K562 (cell line): ENCODE data around the gene GOLGA8B. TPM values are rescaled to one million over a fixed set of nuclear protein-coding genes. Genes with fewer than 3 reads are reported as not detected.

Experiments
- ATAC-seq: fragments of 200-7000 bp; cut with Tn5 transposase; 3 replicates; pipeline ENCODE4 v1.9.1; 2020; ENCODE audit warnings: moderate library complexity
- BruUV-seq: library from RNA; stranded (reverse); fragments of 400-500 nt; replicated peaks from 2 replicates; lab custom pipeline; 2021; lab: Mats Ljungman, UMichigan
- CTCF ChIA-PET: fragments of 300-600 bp; formaldehyde crosslinking; extraction: SDS; loops from one replicate; lab custom pipeline; 2021; ENCODE audit warnings: low intra/inter-chr PET ratio; lab: Yijun Ruan, JAX
- POLR2A ChIA-PET: fragments of 300-600, 350-650 bp; sonication (Branson Sonifier 250); formaldehyde crosslinking; extraction: SDS; loops from one replicate; lab custom pipeline; 2021; ENCODE audit warnings: antibody characterized with exemption, inconsistent platforms; lab: Yijun Ruan, JAX
- DNase-seq, 4 experiments: peaks; one replicate each; pipeline versions ENCODE4 v3.0.0 to v3.0.0-alpha.2; 2011 to 2018; ENCODE audit warnings: low spot score in 3 of 4, mixed read lengths in 3 of 4; ENCODE audit errors: extremely low read depth in 1 of 4
- FAIRE-seq: peaks from 2 replicates; lab custom pipeline; 2011; peaks lifted over from hg19 to GRCh38; lab: Jason Lieb, UNC
- H2AFZ ChIP-seq: 2 replicates; pipeline ENCODE4 v1.6.0; 2011; ENCODE audit warnings: low read depth, low read length, control low read depth, inconsistent platforms
- H3K27ac ChIP-seq: fragments of 200-600 bp; 3 replicates; pipeline ENCODE4 v1.8.0; 2011; ENCODE audit warnings: low read depth, mild to moderate bottlenecking, control low read depth, inconsistent platforms, low read length, moderate library complexity, mixed read lengths; ENCODE audit errors: extremely low read depth
- H3K27me3 ChIP-seq, 2 experiments: fragments of 300-600 bp in 1 of 2; 2 replicates in 1 of 2; 3 replicates in 1 of 2; pipeline versions ENCODE4 v1.6.0 to v1.8.0; 2011; ENCODE audit warnings: inconsistent platforms in 2 of 2, low read length in 2 of 2, mild to moderate bottlenecking in 1 of 2, mixed read lengths in 1 of 2, moderate library complexity in 1 of 2; ENCODE audit not compliant: control insufficient read depth in 2 of 2, insufficient read depth in 2 of 2
- H3K36me3 ChIP-seq: fragments of 300-600 bp; 3 replicates; pipeline ENCODE4 v1.8.0; 2011; ENCODE audit warnings: mild to moderate bottlenecking, low read length, inconsistent platforms; ENCODE audit not compliant: control insufficient read depth, insufficient read depth
- H3K4me1 ChIP-seq, 2 experiments: fragments of 200-600 bp in 1 of 2; replicated peaks in 1 of 2; 2 replicates in 1 of 2; 3 replicates in 1 of 2; pipeline versions ENCODE4 v1.5.1 to v1.8.0; 2011; ENCODE audit warnings: inconsistent platforms in 2 of 2, low read length in 2 of 2, mild to moderate bottlenecking in 1 of 2, mixed read lengths in 1 of 2, moderate library complexity in 1 of 2; ENCODE audit not compliant: control insufficient read depth in 2 of 2, insufficient read depth in 2 of 2
- H3K4me2 ChIP-seq: 2 replicates; pipeline ENCODE4 v1.6.1; 2011; ENCODE audit warnings: low read length, control low read depth, inconsistent platforms, mixed read lengths; ENCODE audit not compliant: insufficient read depth
- H3K4me3 ChIP-seq: fragments of 200-600 bp; sonication (generic), shearing (Covaris generic); 2 replicates; pipeline ENCODE4 v1.5.1; 2016; ENCODE audit warnings: control low read depth, inconsistent platforms
- H3K79me2 ChIP-seq: fragments of 200-600 bp; 3 replicates; pipeline ENCODE4 v1.8.0; 2011; ENCODE audit warnings: low read length, inconsistent platforms; ENCODE audit not compliant: control insufficient read depth, insufficient read depth
- H3K9ac ChIP-seq, 2 experiments: 2 replicates each; pipeline versions ENCODE4 v1.6.0 to v1.6.1; 2011; ENCODE audit warnings: low read depth in 2 of 2, low read length in 2 of 2, control low read depth in 1 of 2, inconsistent platforms in 1 of 2, mild to moderate bottlenecking in 1 of 2, mixed read lengths in 1 of 2; ENCODE audit not compliant: insufficient read depth in 1 of 2
- H3K9me1 ChIP-seq: one replicate; pipeline ENCODE4 v1.6.0; 2011; ENCODE audit warnings: inconsistent platforms, mild to moderate bottlenecking, low read length, moderate library complexity; ENCODE audit not compliant: control insufficient read depth, insufficient read depth
- H3K9me3 ChIP-seq: replicated peaks from 2 replicates; pipeline ENCODE4 v1.5.1; 2011; ENCODE audit warnings: low read depth, low read length, inconsistent platforms; ENCODE audit not compliant: control insufficient read depth, insufficient read depth
- H4K20me1 ChIP-seq: replicated peaks from 2 replicates; pipeline ENCODE4 v1.6.1; 2011; ENCODE audit warnings: low read length, inconsistent platforms, mixed read lengths; ENCODE audit not compliant: control insufficient read depth, insufficient read depth
- HBP1 ChIP-seq: fragments of 450-650 bp; formaldehyde crosslinking; IDR thresholded peaks from 2 replicates; pipeline ENCODE4 v1.4.0; 2022; ENCODE audit warnings: missing genetic modification characterization
- HDAC1 ChIP-seq, 2 experiments: fragments of 450-650 bp; IDR thresholded peaks; 2 replicates each; pipeline ENCODE4 v1.6.1; 2016 to 2017; ENCODE audit warnings: inconsistent platforms in 1 of 2, mild to moderate bottlenecking in 1 of 2, moderate library complexity in 1 of 2
- HDAC2 ChIP-seq: fragments of 450-650 bp; IDR thresholded peaks from 2 replicates; pipeline ENCODE4 v1.6.1; 2016; ENCODE audit warnings: mild to moderate bottlenecking
- KDM1A ChIP-seq, 2 experiments: fragments of 450-650 bp; IDR thresholded peaks; 2 replicates each; pipeline ENCODE4 v1.6.1; 2016; ENCODE audit warnings: mild to moderate bottlenecking in 2 of 2
- MEIS2 ChIP-seq: fragments of 450-650 bp; IDR thresholded peaks from 2 replicates; pipeline ENCODE4 v1.6.1; 2014; ENCODE audit warnings: mild to moderate bottlenecking; ENCODE audit not compliant: partially characterized antibody
- PKNOX1 ChIP-seq: fragments of 450-650 bp; IDR thresholded peaks from 2 replicates; pipeline ENCODE4 v1.6.1; 2016
- RCOR1 ChIP-seq, 2 experiments: IDR thresholded peaks; 2 replicates each; pipeline ENCODE4 v1.6.1; 2012; ENCODE audit warnings: low read depth in 2 of 2, low read length in 2 of 2, borderline replicate concordance in 1 of 2, improper control_type of control experiment in 1 of 2
- SPI1 ChIP-seq: IDR thresholded peaks from 2 replicates; pipeline ENCODE4 v1.6.1; 2011; ENCODE audit warnings: low read depth, low read length, control low read depth, borderline replicate concordance
- ZNF79 ChIP-seq: fragments of 250-450 bp; sonication (Bioruptor Pico); IDR thresholded peaks from 2 replicates; pipeline ENCODE4 v1.4.0; 2020; ENCODE audit warnings: low read depth, mild to moderate bottlenecking, moderate library complexity
- WGBS: fragments of 100-300 bp; shearing (Covaris generic); methylation state at CpG from one replicate; pipeline ENCODE4 v1.1.6; 2016; ENCODE audit warnings: low coverage, mixed read lengths; ENCODE audit not compliant: insufficient coverage; ENCODE audit errors: missing lambda C conversion rate; 5-methylcytosine and 5-hydroxymethylcytosine counted together
- in situ Hi-C: fragments of 300-500 bp; cut with MboI; formaldehyde crosslinking; loops from 4 replicates; pipeline ENCODE4 v1.15.0; 2018; ENCODE audit warnings: inconsistent platforms, mixed read lengths
- intact Hi-C: fragments of 100-400 bp; cut with micrococcal nuclease; formaldehyde crosslinking; loops from 2 replicates; pipeline ENCODE4 v1.14.2; 2022
- polyA plus RNA-seq, 8 experiments: library from polyadenylated mRNA; depleted of rRNA in 4 of 8; stranded (reverse) in 5 of 8; unstranded in 3 of 8; fragments of >200 nt; fragmentation: Nextera tagmentation in 2 of 8; fragmentation: Illumina TruSeq in 1 of 8; extraction: Ambion mirVana in 2 of 8; extraction: Trizol in 1 of 8; gene quantifications; 2 replicates each; pipeline versions ENCODE4 v1.2.1 to v1.2.3, GENCODE V29; 2011 to 2014; ENCODE audit warnings: inconsistent platforms in 1 of 8, missing spikeins in 1 of 8
- total RNA-seq, 7 experiments: library from RNA; depleted of rRNA in 6 of 7; stranded (reverse); fragments of >200 nt in 6 of 7; fragmentation: Illumina TruSeq in 2 of 7; extraction: Trizol in 2 of 7; gene quantifications; 2 replicates each; pipeline versions ENCODE4 v1.2.1 to v1.2.3, GENCODE V29; 2011 to 2021; ENCODE audit warnings: low replicate concordance in 1 of 7

GOLGA8B gene
- total and polyA plus RNA-seq, 9 of the 15 experiments (the other 6 are each of a cell fraction or from before 2014, with no cell fraction given), result 7.9 to 236 (median 54.1) TPM

GRCh38 chr15:34609102-34610057 is 25.9 kb upstream of the GOLGA8B start:
- in situ Hi-C loops (no loop called here), intact Hi-C loops (no loop called here)
- Histone ChIP-seq H3K9ac (no peak overlapping the region; a peak in 1 of 4 replicates), H4K20me1 (no peaks in the 10 kb centered on the region), H3K79me2 (no peaks in the 10 kb centered on the region), H3K36me3 (no peaks in the 10 kb centered on the region), H3K9me3 (no peaks in the 10 kb centered on the region), H3K27ac (no peak overlapping the region), H3K27me3 (no peaks in the 10 kb centered on the region), H3K4me3 (no peak overlapping the region), H3K4me2 (no peak overlapping the region; the same call in 1 of the 2 replicates), H2AFZ (peak overlapping the region; percentile 25; the same call in 1 of the 2 replicates), H3K4me1 (peaks cover 0 to 13% of the 10 kb centered on the region in 2 experiments; a peak in 2 of 5 replicates), H3K9me1 (no peaks in the 10 kb centered on the region)
- TF ChIP-seq HBP1 (CRISPR knock-in tag), result no peak
- peak; percentile 84 to 86 for TF ChIP-seq KDM1A (IDR thresholded peaks at IDR 0.05)
- peak; percentile 55; the same call in 1 of the 2 replicates for TF ChIP-seq SPI1
- peak; percentile 72 for TF ChIP-seq MEIS2
- TF ChIP-seq HDAC1 (IDR thresholded peaks at IDR 0.05), result peak in 1 of 2 experiments; percentile 51; a peak in 1 of 4 replicates
- peak in 1 of 2 experiments; percentile 62; a peak in 1 of 4 replicates for TF ChIP-seq RCOR1 (IDR thresholded peaks at IDR 0.05; ENCODE audit: borderline replicate concordance in 1 of 2, low read depth in 2 of 2, low read length in 2 of 2)
- peak; percentile 56; the same call in 1 of the 2 replicates for TF ChIP-seq PKNOX1
- no peak for TF ChIP-seq ZNF79
- 0 out of 2 replicates have a peak, but pooled peaks have one; percentile 52 for TF ChIP-seq HDAC2
- ChIA-PET POLR2A (interaction anchor here (0.6 to 1.6 kb wide), 3 partner anchors 8 to 174 kb away, joined by 3 to 7 read pairs (median 3); no protein-coding TSS in a partner anchor), CTCF (interaction anchor here (1.5 kb wide), 1 partner anchor 311 kb away, joined by 5 read pairs; no protein-coding TSS in a partner anchor)
- DNase-seq (no peak), FAIRE-seq (no peak), ATAC-seq (peak; percentile 42)
- no TSS peak for BruUV-seq
- WGBS, result 7% methylated on average over 12 of the region's 12 CpGs
